Activated T-helper 17 cell treated with anti-CD3 and anti-CD28 coated beads, Interleukin-2, amount 50 U/mL, for 72 hours (primary cell): ENCODE data around the gene CASTOR1. TPM values are rescaled to one million over a fixed set of nuclear protein-coding genes. Genes with fewer than 3 reads are reported as not detected.

Experiments
- ATAC-seq: fragments of 150-1000 bp; cut with Tn5 transposase; replicated peaks from 2 replicates; pipeline ENCODE4 v1.10.0; 2021; ENCODE audit warnings: mild to moderate bottlenecking, moderate library complexity
- H3K27ac Mint-ChIP-seq: one replicate; pipeline ENCODE4 v1.8.0; 2022; ENCODE audit warnings: mixed read lengths
- H3K27me3 Mint-ChIP-seq: one replicate; pipeline ENCODE4 v1.8.0; 2022; ENCODE audit warnings: mixed read lengths
- H3K36me3 Mint-ChIP-seq: one replicate; pipeline ENCODE4 v1.8.0; 2022; ENCODE audit warnings: low read depth, mild to moderate bottlenecking, mixed read lengths
- H3K4me1 Mint-ChIP-seq: one replicate; pipeline ENCODE4 v1.8.0; 2022; ENCODE audit warnings: mixed read lengths
- H3K4me3 Mint-ChIP-seq: one replicate; pipeline ENCODE4 v1.8.0; 2022; ENCODE audit warnings: mild to moderate bottlenecking, mixed read lengths
- H3K9me3 Mint-ChIP-seq: one replicate; pipeline ENCODE4 v1.8.0; 2022; ENCODE audit warnings: mixed read lengths
- total RNA-seq, 2 donors: library from RNA; stranded (reverse); gene quantifications; one replicate each; pipeline ENCODE4 v1.2.3, GENCODE V29; 2022

The CASTOR1 gene
- total RNA-seq, 2 donors from 2014 or later = 4.6 to 4.8 TPM

- no peaks in the 10 kb centered on the region for H3K9me3 Mint-ChIP-seq
- peak overlapping the region; percentile 80 for H3K4me3 Mint-ChIP-seq
Measured at GRCh38 chr22:30310881-30311771, 21.8 kb upstream of the CASTOR1 start.

GRCh38 chr22:30309951-30310741 is 20.8 kb upstream of the CASTOR1 start:
- H3K9me3 Mint-ChIP-seq = no peaks in the 10 kb centered on the region
- ATAC-seq = peak; percentile 19
- no peaks in the 10 kb centered on the region for H3K27me3 Mint-ChIP-seq
- peak overlapping the region; percentile 92 for H3K27ac Mint-ChIP-seq
- peak overlapping the region; percentile 80 for H3K4me3 Mint-ChIP-seq
- peaks cover 90% of the 10 kb centered on the region for H3K4me1 Mint-ChIP-seq
- H3K36me3 Mint-ChIP-seq = peaks cover 35% of the 10 kb centered on the region

More at GRCh38 chr22:30310881-30311771, 21.8 kb upstream of the CASTOR1 start:
- Mint-ChIP-seq H3K27ac (peak overlapping the region; percentile 92), H3K4me1 (peaks cover 90% of the 10 kb centered on the region), H3K27me3 (no peaks in the 10 kb centered on the region), H3K36me3 (peaks cover 41% of the 10 kb centered on the region)
- no peak for ATAC-seq

GRCh38 chr22:30308518-30309230 is 19.4 kb upstream of the CASTOR1 start:
- Mint-ChIP-seq H3K4me3 (peak overlapping the region; percentile 80), H3K9me3 (no peaks in the 10 kb centered on the region), H3K27ac (peak overlapping the region; percentile 92), H3K4me1 (peaks cover 89% of the 10 kb centered on the region), H3K27me3 (no peaks in the 10 kb centered on the region), H3K36me3 (peaks cover 24% of the 10 kb centered on the region)
- peak; percentile 21 for ATAC-seq

GRCh38 chr22:30308093-30308492 is 18.8 kb upstream of the CASTOR1 start:
- Mint-ChIP-seq H3K9me3 (no peaks in the 10 kb centered on the region), H3K4me1 (peaks cover 92% of the 10 kb centered on the region), H3K27ac (peak overlapping the region; percentile 92), H3K36me3 (peaks cover 27% of the 10 kb centered on the region), H3K4me3 (peak overlapping the region; percentile 80), H3K27me3 (no peaks in the 10 kb centered on the region)
- ATAC-seq = no peak

- no peaks in the 10 kb centered on the region for H3K9me3 Mint-ChIP-seq
- no peaks in the 10 kb centered on the region for H3K27me3 Mint-ChIP-seq
- peaks cover 27% of the 10 kb centered on the region for H3K36me3 Mint-ChIP-seq
- peak overlapping the region; percentile 80 for H3K4me3 Mint-ChIP-seq
- peak overlapping the region; percentile 92 for H3K27ac Mint-ChIP-seq
- no peak for ATAC-seq
- peaks cover 91% of the 10 kb centered on the region for H3K4me1 Mint-ChIP-seq
Measured at GRCh38 chr22:30307041-30307574, 17.8 kb upstream of the CASTOR1 start.

GRCh38 chr22:30306627-30307011 is 17.3 kb upstream of the CASTOR1 start:
- Mint-ChIP-seq H3K4me1 (peaks cover 88% of the 10 kb centered on the region), H3K9me3 (no peaks in the 10 kb centered on the region), H3K27me3 (no peaks in the 10 kb centered on the region), H3K36me3 (peaks cover 24% of the 10 kb centered on the region), H3K4me3 (peak overlapping the region; percentile 80), H3K27ac (peak overlapping the region; percentile 92)
- no peak for ATAC-seq

- ATAC-seq = peak; percentile 82
- Mint-ChIP-seq H3K36me3 (peaks cover 27% of the 10 kb centered on the region), H3K27me3 (no peaks in the 10 kb centered on the region), H3K9me3 (no peaks in the 10 kb centered on the region), H3K27ac (peak overlapping the region; percentile 92), H3K4me1 (peaks cover 87% of the 10 kb centered on the region), H3K4me3 (peak overlapping the region; percentile 80)
Measured at GRCh38 chr22:30305906-30306626, 16.8 kb upstream of the CASTOR1 start.

GRCh38 chr22:30305519-30305905 is 16.2 kb upstream of the CASTOR1 start:
- Mint-ChIP-seq H3K27ac (peak overlapping the region; percentile 92), H3K4me1 (peaks cover 81% of the 10 kb centered on the region), H3K36me3 (peaks cover 32% of the 10 kb centered on the region), H3K9me3 (no peaks in the 10 kb centered on the region), H3K27me3 (no peaks in the 10 kb centered on the region), H3K4me3 (peak overlapping the region; percentile 80)
- peak; percentile 81 for ATAC-seq

- Mint-ChIP-seq H3K4me3 (peak overlapping the region; percentile 80), H3K27ac (peak overlapping the region; percentile 92), H3K36me3 (peaks cover 41% of the 10 kb centered on the region), H3K9me3 (no peaks in the 10 kb centered on the region), H3K4me1 (peaks cover 73% of the 10 kb centered on the region), H3K27me3 (no peaks in the 10 kb centered on the region)
- no peak for ATAC-seq
Measured at GRCh38 chr22:30304495-30305244, 15.4 kb upstream of the CASTOR1 start.

- Mint-ChIP-seq H3K9me3 (no peaks in the 10 kb centered on the region), H3K4me3 (peak overlapping the region; percentile 80), H3K4me1 (peaks cover 59% of the 10 kb centered on the region), H3K27me3 (no peaks in the 10 kb centered on the region), H3K27ac (peak overlapping the region; percentile 92), H3K36me3 (peaks cover 60% of the 10 kb centered on the region)
- no peak for ATAC-seq
Measured at GRCh38 chr22:30302810-30303138, 13.5 kb upstream of the CASTOR1 start.

- Mint-ChIP-seq H3K27ac (peak overlapping the region; percentile 92), H3K4me1 (peaks cover 54% of the 10 kb centered on the region), H3K9me3 (no peaks in the 10 kb centered on the region), H3K4me3 (peak overlapping the region; percentile 80), H3K27me3 (no peaks in the 10 kb centered on the region), H3K36me3 (peaks cover 65% of the 10 kb centered on the region)
- no peak for ATAC-seq
Measured at GRCh38 chr22:30301995-30302809, 12.9 kb upstream of the CASTOR1 start.

GRCh38 chr22:30299322-30299721 is 10.0 kb upstream of the CASTOR1 start:
- Mint-ChIP-seq H3K4me3 (no peak overlapping the region), H3K4me1 (peaks cover 25% of the 10 kb centered on the region), H3K27ac (no peak overlapping the region), H3K27me3 (no peaks in the 10 kb centered on the region), H3K36me3 (peaks cover 83% of the 10 kb centered on the region), H3K9me3 (no peaks in the 10 kb centered on the region)
- ATAC-seq = no peak
